HCT116 (cell line): ENCODE results near the gene GORAB.

ENCODE experiments used
- CEBPB ChIP-seq: IDR thresholded peaks from 2 replicates; pipeline ENCODE4 v1.6.1; 2012; ENCODE audit warnings: low read depth
- CTCF ChIP-seq, 3 experiments: fragments of 200-600 bp in 1 of 3; sonication (generic) in 1 of 3; IDR thresholded peaks in 2 of 3; conservative IDR thresholded peaks in 1 of 3; 2 replicates each; pipeline ENCODE4 v1.5.1; 2012 to 2017; ENCODE audit warnings: low read depth in 2 of 3, low read length in 2 of 3, antibody characterized with exemption in 1 of 3, borderline replicate concordance in 1 of 3, control low read depth in 1 of 3, mild to moderate bottlenecking in 1 of 3, mixed read lengths in 1 of 3, mixed run types in 1 of 3, moderate library complexity in 1 of 3; ENCODE audit not compliant: insufficient read depth in 1 of 3
- JUND ChIP-seq: IDR thresholded peaks from 2 replicates; pipeline ENCODE4 v1.6.1; 2012
- POLR2A ChIP-seq: IDR thresholded peaks from 2 replicates; pipeline ENCODE4 v1.7.0; 2011; ENCODE audit warnings: borderline replicate concordance; ENCODE audit not compliant: insufficient read depth, insufficient read length; ENCODE audit errors: extremely low read depth
- POLR2AphosphoS5 ChIP-seq: IDR thresholded peaks from 2 replicates; pipeline ENCODE4 v1.6.1; 2011; ENCODE audit warnings: mild to moderate bottlenecking, low read depth, low read length, moderate library complexity
- SIN3A ChIP-seq: IDR thresholded peaks from 2 replicates; pipeline ENCODE4 v1.6.1; 2012; ENCODE audit warnings: low read depth
- SRF ChIP-seq: IDR thresholded peaks from 2 replicates; pipeline ENCODE4 v1.6.1; 2012; ENCODE audit warnings: low read depth
- ZFX ChIP-seq: fragments of 450-650 bp; IDR thresholded peaks from 2 replicates; pipeline ENCODE4 v1.6.1; 2017

DNA sequence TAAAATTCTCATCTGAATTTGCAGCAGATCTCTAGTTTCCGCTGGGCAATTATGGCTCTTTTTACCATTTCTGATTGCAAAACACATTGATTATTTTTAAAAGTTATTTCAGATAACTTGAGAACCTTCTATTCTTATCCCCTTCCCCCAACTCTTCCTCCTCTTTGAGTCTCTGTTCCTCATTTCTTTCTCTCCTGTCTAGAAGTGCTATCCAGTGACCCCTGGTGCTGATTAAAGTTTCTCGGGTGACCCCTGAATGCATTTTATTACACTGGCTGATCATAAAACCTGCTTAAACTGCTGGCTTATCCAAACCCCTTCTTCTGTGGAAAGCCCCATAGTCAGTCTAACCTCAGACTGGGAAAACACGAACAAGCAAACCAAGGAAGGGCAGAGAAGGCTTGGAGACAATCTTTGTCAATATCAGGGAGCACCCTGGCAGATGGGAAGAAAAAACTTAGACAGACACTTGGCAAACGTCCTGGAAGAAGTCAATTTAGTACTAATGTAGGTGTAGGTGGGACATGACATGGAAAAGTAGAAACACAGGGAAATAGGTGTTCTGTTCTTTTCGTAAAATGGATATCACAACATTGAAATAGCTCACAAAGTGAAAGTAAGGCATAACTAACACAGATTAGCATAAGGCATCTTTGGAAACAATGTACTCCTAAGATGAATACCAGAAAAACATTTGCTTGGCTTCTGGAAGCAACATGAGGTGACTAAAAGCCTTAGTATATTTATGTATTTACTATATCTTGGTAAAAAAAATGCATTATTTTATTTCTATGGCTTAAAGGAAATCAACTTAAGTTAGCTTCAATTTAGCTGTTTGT, 61.4 kb downstream of the GORAB start:
- TF ChIP-seq CTCF (IDR thresholded peaks at IDR 0.05 in 2 of 3, conservative IDR thresholded peaks at IDR 0.05 in 1 of 3; ENCODE audit: borderline replicate concordance in 1 of 3, insufficient read depth in 1 of 3, low read depth in 2 of 3, low read length in 2 of 3) (no peak), SIN3A (no peak), CEBPB (no peak), ZFX (no peak), POLR2A (no peak), POLR2AphosphoS5 (no peak), JUND (no peak), SRF (no peak)
